ENCODE data around the gene CSPG5.

CSPG5 gene

DNA sequence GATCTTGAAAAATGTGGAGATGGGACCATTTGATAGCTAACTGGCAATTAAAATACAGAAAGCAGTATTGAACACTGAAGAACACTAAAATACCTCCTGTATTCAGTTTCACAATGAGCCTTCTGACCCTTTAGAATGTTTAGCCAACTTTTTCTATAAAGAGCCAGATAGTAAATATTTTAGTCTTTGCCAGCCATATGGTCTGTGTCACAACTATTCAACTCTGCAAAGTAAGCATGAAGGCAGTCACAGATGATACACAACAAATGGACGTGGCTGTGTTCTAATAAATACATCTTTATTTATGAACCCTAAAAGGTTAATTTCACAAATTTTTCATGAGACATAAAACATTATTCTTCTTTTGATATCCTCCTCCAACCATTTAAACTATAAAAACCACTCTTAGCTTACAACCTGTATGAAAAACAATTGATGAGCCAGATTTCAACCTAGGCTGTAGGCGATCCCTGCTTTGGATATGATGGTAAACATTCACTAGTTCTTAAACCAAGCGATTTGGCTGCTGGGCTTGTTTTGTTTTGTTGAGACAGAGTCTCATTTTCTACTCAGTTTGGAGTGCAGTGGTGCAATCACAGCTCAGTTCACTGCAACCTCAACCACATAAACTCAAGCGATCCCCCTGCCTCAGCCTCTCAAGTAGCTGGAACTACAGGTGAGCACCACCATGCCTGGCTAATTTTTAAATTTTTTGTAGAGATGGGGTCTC, 13.6 kb upstream of the CSPG5 start:
- DNase-seq, result no peak
- peaks cover 20% of the 10 kb centered on the region for H3K36me3 ChIP-seq
- TF ChIP-seq, protein P1, sequence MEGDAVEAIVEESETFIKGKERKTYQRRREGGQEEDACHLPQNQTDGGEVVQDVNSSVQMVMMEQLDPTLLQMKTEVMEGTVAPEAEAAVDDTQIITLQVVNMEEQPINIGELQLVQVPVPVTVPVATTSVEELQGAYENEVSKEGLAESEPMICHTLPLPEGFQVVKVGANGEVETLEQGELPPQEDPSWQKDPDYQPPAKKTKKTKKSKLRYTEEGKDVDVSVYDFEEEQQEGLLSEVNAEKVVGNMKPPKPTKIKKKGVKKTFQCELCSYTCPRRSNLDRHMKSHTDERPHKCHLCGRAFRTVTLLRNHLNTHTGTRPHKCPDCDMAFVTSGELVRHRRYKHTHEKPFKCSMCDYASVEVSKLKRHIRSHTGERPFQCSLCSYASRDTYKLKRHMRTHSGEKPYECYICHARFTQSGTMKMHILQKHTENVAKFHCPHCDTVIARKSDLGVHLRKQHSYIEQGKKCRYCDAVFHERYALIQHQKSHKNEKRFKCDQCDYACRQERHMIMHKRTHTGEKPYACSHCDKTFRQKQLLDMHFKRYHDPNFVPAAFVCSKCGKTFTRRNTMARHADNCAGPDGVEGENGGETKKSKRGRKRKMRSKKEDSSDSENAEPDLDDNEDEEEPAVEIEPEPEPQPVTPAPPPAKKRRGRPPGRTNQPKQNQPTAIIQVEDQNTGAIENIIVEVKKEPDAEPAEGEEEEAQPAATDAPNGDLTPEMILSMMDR (IDR thresholded peaks at IDR 0.05; ENCODE audit: low read depth, low read length), result no peak
- H3K4me3 ChIP-seq (ENCODE audit: low read depth, low read length), result no peak overlapping the region
- H3K27me3 ChIP-seq, result no peaks in the 10 kb centered on the region
- H3K4me1 ChIP-seq, result no peaks in the 10 kb centered on the region
- no peaks in the 10 kb centered on the region for H3K9me3 ChIP-seq

- TF ChIP-seq, protein P1 (IDR thresholded peaks at IDR 0.05; ENCODE audit: low read depth, low read length), result no peak
- no peak overlapping the region for H3K4me3 ChIP-seq (ENCODE audit: low read depth, low read length)
- peaks cover 20% of the 10 kb centered on the region for H3K36me3 ChIP-seq
- H3K9me3 ChIP-seq, result no peaks in the 10 kb centered on the region
- H3K4me1 ChIP-seq, result no peaks in the 10 kb centered on the region
- no peak for DNase-seq
- no peaks in the 10 kb centered on the region for H3K27me3 ChIP-seq
These were observed 11.6 kb upstream of the CSPG5 start for GRCh38 chr3:47590216-47590615.

GRCh38 chr3:47588587-47588986, 9.9 kb upstream of the CSPG5 start:
- Histone ChIP-seq H3K4me3 (ENCODE audit: low read depth, low read length) (no peak overlapping the region), H3K4me1 (no peaks in the 10 kb centered on the region), H3K36me3 (peaks cover 20% of the 10 kb centered on the region), H3K27me3 (no peaks in the 10 kb centered on the region), H3K9me3 (no peaks in the 10 kb centered on the region)
- DNase-seq, result no peak
- TF ChIP-seq, protein P1 (IDR thresholded peaks at IDR 0.05; ENCODE audit: low read depth, low read length), result no peak

DNA sequence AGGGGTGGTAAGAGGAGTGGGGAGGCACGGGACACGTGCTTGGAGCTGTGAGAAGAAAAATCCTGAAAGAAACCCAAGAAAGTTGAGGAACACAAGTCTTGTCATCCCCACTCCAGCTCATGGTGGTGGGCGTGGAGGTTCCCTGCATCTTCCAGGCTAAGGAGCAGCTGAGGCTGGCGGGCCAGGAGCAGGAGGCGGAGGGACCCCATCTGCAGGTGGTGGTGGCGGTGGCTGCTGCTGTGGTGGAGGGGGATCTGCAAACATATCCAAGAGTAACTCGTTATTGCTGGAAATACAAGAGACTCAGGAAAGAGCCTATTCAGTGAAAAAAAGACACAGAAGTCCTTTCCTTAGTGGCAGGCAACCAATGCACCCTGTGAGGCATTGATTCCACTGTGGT, 9.4 kb upstream of the CSPG5 start:
- Histone ChIP-seq H3K27me3 (no peaks in the 10 kb centered on the region), H3K4me1 (no peaks in the 10 kb centered on the region), H3K36me3 (peaks cover 20% of the 10 kb centered on the region), H3K9me3 (no peaks in the 10 kb centered on the region), H3K4me3 (ENCODE audit: low read depth, low read length) (no peak overlapping the region)
- DNase-seq, result no peak
- TF ChIP-seq, protein P1 (IDR thresholded peaks at IDR 0.05; ENCODE audit: low read depth, low read length), result no peak

- peaks cover 20% of the 10 kb centered on the region for H3K36me3 ChIP-seq
These were observed 8.1 kb upstream of the CSPG5 start for GRCh38 chr3:47586746-47587145.

More at GRCh38 chr3:47586746-47587145, 8.1 kb upstream of the CSPG5 start:
- TF ChIP-seq, protein P1 (IDR thresholded peaks at IDR 0.05; ENCODE audit: low read depth, low read length), result no peak
- Histone ChIP-seq H3K9me3 (no peaks in the 10 kb centered on the region), H3K27me3 (no peaks in the 10 kb centered on the region), H3K4me1 (no peaks in the 10 kb centered on the region), H3K4me3 (ENCODE audit: low read depth, low read length) (no peak overlapping the region)
- no peak for DNase-seq
